Inflammatory macrophage (primary cell): ENCODE measurements around the gene HOXD12.

ENCODE experiments used
- DNase-seq, 2 donors: peaks; one replicate each; pipeline ENCODE4 v3.0.0-alpha.2; 2020 to 2022

The HOXD12 gene

DNA sequence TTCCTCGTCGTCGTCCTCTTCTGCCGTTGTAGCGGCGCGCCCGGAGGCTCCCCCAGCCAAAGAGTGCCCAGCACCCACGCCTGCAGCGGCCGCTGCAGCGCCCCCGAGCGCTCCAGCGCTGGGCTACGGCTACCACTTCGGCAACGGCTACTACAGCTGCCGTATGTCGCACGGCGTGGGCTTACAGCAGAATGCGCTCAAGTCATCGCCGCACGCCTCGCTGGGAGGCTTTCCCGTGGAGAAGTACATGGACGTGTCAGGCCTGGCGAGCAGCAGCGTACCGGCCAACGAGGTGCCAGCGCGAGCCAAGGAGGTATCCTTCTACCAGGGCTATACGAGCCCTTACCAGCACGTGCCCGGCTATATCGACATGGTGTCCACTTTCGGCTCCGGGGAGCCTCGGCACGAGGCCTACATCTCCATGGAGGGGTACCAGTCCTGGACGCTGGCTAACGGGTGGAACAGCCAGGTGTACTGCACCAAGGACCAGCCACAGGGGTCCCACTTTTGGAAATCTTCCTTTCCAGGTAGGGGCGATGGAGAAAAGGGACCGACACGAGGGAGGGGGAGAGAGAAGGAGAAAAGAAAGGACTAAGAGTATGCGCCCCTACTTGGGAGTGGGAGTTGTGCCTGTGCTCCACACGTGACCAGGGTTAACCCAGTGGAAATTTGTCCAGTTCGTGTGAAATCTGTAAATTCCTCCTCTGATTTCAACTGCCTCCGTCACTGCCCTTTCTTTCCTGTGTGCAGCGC is 6.3 kb upstream of the HOXD12 start:
- DNase-seq = no peak

DNA sequence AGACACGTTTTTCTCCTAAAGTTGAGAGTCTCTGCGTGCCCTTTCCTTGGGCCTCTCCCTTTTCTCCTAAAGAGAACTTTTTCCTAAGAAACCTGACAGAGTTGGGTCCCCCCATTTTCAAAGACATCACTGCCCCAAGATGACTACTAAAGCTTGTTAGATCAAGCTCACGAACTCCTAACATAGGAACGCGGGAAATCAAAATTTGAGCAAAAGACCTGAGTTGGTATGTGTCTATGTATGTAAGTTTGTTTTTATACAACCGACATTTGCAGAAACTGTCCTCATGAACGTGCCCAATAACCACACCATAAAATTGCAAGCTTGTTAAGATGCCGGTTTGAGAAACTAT is 5.7 kb upstream of the HOXD12 start:
- no peak for DNase-seq

DNA sequence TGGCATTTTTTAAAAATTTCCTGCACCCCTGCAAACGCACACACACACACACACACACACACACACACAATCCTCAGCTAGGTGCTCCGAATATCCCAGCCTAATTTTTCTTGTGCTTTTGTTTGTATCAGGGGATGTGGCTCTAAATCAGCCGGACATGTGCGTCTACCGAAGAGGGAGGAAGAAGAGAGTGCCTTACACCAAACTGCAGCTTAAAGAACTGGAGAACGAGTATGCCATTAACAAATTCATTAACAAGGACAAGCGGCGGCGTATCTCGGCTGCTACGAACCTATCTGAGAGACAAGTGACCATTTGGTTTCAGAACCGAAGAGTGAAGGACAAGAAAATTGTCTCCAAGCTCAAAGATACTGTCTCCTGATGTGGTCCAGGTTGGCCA is 5.2 kb upstream of the HOXD12 start:
- no peak for DNase-seq

DNA sequence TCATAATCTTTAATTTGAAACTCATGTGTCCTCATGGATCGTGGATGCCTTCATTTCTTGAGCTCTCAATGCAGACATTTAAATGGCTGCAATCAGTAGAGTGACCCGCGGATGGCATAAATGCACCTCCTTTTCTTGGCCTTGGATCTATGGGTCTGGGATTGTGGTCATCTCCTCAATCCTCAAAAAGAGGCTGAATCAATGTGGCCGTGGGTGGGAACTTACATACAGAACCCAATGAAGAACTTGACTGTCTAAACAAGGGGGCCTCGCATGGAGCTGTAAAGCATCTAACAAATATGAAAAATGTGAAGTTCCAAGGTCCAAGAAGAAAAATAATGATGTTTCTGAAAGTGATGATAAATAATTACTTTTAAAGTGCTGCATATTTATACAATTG is 4.2 kb upstream of the HOXD12 start:
- DNase-seq = no peak

DNA sequence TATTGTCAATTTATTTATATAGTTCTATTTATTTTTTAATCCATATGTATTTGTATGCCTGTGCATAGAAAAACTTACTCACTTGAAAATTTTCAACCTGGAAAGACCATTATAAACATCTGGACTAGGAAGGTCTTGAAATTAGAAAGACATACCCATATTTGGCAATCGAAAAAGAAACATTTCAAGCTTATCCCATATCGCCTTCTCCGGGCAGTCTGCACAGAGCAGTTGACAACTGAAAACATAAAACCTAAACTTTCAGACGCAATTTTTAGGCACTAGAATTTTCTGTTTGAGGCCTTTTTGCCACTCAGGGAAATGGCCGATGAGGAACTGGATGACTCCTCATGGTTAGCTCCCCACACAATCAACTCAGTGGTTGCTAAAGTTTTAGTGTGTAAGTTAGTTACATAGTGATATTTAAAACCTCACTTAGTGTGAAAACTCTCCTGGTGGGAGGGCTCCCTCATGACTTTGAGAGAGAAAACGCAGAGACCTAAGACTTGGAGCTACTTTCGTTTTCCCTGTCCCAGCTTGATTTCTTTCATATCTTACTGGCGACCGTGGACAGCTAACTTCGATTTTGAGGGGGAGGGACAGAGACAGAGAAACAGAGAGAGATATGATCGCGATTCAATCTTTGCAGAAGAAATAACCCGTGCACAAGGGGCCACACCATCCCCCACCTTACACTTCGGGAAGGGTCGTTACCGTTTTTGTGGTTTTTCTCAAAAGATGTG is 3.2 kb upstream of the HOXD12 start:
- peak in 1 of 2 donors; percentile 9 for DNase-seq

DNA sequence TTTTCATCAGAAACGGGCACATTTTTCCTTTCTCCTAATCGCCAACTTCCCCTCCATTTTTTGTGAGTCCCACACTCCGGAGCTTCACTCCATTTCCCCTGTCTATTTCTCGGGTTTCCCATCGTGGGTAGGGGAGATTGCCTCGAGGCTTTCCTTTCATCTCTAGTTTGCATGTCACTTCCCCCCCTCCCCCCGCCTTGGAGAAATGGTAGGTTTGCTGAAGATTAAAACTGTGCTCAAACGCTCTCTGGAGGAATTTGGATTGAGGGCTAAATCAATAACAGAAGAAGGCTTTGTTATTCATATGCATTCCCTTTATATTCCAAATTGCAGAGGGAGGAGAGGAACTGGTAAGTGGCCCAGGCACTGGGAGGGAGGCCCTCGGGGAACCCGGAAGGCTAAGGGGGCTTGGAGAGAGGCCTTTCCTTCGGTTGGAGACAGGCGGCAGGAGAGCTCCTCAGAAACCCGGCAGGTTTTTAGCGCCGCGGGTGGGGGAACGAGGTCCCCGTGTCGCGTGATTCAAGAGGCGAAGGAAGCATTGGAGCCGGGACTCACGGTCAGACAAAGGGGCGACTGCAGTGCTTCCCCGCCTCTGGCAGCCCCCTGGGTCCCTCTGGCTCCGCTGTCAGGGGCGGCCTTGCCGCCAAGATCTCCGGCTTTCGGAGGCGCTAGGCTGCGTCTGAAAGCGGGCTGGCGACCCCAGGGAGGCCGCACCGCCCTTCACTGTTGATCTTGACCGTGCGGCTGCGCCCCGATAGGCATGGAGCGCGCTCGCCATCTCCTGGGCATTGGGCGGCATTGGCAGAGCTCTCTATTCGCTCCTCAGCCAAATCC is 2.4 kb upstream of the HOXD12 start:
- peak; percentile 46 to 58 for DNase-seq

DNA sequence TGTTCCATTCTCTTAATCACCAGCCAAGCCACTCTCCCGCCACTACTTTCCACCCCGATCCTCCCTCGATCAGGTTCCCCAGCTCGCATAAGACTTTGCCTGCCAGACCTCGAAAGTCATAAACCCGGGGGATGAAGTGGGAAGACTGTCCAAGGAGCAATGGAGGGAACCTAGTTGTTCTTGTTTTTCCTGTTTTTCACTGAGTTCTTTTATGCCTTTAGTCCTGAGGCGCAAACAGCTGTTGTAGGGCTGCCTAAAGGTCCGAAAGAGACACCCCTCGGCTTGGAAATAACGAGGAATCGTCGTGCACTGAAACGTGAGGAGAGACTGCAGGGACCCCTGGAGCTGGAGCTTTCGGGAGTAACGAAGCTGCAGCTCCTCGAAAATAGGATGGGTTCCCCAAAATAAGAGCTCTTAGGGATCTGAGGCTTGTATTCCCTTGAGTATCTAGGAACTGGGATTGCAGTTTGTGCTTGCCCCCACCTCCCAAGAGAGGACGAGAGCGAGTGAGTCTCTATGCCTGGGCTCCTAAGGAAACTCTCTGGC is 1.7 kb upstream of the HOXD12 start:
- DNase-seq = no peak

DNA sequence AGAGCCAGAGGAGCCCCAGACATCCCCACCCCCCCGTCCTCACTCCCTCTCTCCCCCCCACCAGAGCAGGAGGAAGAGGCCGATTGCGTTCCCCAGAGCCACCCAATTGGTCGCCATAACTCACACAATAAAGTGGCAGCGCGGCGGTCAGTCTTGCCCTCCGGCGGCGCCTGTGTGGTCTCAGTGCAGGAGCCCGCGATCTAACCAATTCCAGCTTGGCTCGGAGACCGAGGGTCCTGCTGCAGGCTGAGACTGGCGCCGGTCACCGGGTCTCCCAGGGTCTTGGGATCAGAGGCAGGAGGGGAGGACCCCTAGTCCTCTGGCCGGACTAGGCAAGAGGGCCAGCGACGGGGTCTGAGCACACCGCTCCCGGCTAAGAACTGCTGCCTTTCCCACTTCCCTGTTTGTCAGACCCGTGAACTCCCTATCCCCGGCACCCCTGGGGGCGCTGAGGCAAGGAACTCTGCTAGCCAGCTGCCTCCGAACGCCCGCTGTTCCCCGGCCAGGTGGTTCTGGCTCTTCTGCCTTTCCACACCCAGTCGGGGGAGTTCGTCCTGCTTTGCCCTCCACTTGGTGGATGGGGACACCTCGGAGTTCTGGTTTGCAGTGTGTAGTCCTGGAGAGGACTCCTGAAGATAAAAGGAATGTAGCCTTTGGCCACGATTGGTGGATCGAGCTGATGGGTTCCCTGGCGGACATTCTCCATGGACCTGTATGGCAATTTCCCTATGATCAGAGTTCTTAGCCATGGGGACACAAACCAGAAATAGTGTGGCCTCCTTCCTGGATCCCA is 1.0 kb upstream of the HOXD12 start:
- no peak for DNase-seq

DNA sequence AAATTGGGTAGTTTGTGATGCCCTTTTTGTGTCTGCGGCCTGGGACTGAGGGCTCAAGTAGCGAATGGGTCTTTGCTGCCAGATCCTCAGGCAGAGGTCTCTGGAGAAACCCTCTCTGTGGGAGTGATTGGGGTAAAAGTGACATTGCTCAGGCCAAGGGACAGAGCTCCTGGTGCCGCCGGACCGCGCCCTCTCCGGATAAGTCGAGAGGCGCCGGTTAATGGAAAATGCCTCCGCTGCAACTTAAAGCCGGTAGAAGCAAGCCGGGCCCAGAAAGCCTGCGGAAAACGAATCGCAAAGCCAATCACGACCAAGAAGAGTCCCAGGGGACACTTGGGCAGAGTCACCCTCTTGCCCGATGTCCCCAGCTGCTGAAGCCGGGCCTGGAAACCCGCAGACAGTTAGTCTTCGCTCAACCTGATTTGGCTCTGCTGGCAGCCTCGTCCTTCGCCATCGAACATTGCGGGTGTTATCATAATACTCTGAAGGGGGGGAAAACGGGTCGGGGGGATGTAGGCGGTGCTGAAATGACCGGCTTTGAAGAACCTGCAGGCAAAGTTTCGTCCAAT is 352 bp upstream of the HOXD12 start:
- DNase-seq = no peak

DNA sequence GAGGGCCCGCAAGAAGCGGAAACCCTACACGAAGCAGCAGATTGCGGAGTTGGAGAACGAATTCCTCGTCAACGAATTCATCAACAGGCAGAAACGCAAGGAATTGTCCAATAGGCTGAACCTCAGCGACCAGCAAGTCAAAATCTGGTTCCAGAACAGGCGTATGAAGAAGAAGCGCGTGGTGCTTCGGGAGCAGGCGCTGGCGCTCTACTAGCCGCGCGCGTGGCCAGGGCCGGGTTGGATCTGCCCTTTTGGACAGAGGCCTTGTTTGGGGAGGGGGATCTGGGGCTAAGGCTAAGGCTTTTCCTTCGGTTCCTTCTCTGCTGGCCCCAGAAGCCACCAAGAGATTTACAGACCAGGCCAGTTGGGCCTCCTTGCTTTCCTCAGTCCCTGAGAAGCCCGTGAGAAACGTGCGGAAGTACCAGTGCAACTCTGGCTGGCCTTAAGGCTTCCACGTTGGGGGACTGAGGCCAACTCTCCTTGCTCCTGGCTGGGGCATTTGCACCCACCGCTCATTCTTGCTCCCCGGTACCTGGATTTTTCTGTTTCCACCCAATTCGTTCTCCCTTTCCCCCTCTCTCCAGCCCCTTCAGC is 1.0 kb downstream of the HOXD12 start:
- DNase-seq = no peak

DNA sequence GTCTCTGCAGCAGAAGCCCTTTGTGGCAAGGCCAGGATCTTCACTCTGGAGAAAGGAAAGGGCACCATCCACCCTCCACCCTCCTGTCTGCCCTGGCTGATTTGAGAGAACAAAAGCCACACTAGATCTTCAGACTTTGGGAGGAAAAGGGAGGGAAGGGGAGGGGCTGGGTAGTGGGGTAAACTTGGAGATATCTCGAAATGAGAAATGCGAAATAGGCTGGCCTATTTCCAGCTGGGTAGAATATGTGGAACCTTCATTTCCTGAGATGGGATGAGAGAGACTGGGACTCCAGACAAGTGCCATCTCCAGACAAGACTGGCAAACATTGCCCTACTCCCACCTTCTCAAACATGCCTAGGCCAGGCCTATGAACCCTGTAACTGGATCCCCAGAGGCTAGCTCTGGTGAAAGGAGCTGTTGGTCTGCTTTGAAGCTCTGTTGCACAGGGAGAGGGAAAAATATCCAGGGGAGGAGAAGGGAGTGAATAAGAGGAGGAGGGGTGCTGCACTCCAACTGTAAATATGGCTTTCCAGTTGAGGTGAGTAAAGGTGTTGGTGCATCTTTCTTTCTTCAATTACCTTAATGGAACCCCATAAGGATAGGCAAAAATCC is 1.7 kb downstream of the HOXD12 start:
- DNase-seq = no peak

DNA sequence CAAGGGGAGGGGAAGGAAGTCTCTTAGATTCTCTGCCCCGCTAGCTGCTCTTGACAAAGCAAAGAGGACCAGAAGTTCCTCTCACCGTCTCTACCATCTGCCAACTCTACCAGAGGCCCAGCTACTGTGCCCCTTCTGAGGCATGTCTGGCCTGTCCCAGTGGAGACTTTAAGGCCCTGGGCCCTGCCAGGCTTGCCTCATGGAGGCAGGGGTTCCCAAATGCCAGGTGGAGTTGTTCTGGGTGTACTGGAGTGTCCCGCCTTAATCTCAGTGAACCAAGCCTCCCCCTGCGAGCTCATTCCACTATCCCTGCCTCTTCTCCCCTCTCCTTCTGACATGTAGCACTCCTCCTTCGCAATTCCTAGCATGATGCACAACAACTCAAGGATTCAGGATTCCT is 2.2 kb downstream of the HOXD12 start:
- no peak for DNase-seq

DNA sequence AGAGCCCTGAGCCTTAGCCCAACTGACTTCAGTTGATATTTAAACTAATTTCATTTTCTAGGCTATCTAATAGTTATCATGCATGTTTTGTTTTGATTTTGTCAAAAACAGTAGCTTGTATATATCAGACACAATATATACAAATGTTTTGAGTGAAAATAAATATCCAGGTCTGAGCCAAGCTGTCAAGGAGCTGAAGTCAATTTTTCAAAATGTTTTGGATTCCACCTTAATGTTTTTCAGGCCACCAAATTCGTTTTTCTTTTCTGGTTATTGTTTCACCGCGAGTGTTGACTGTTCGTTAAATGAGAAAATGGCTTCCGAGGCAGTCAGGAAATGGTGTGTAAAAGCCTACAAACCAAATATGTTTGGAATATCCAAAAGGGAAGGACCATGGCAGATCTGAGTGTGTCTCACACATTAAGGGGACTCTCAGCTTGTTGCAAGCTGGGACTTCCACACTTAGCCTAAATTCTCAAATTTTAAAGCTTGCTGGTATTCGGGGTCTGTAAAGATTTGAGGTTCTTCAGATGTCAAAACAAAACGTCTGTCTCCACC is 2.8 kb downstream of the HOXD12 start:
- no peak for DNase-seq

DNA sequence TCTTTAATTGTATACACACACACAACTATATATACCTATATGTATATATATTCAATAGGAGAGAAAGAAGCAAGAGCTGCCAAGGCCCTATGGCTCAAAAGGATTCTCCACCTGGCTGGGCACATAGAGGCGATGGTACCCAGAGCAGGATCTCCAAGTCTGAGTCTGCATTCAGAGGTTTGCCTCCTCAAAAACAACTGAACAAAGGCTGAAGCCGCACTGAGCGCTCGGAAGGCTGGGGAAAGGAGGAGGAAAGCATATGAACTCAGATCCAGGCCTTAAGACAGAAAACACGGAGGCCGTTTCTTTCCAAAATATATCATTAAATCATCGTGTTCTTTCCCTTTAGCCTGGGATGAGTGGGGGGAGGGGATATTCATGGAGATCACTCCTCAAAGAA is 3.6 kb downstream of the HOXD12 start:
- no peak for DNase-seq

DNA sequence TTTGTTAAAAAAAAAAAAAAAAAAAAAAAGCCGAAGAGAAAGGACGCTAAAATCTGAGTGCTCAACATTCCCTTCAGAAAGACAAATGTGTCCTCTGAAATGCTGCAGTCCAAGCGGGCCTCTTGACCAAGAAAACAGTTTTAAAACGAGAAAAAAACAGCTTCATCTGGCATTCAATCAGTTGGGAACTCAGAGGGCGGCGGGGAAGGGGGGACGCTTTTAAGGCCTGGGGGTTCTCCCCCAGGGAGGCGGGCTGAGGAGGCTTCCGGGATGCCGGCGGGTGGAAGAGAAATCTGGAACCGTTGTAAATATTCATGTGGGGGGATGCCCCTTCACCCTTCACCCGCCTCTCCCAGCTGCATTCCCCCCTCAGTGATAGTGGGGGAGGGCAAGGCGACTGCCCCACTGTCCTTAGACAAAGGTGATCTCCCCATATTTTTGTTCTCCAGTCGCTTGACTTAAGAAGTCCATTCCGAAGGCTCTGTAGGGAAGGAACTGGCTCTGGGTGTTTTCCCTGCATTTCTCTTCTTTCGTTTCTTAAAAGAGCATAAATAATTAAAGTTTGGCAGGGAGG is 4.2 kb downstream of the HOXD12 start:
- no peak for DNase-seq

DNA sequence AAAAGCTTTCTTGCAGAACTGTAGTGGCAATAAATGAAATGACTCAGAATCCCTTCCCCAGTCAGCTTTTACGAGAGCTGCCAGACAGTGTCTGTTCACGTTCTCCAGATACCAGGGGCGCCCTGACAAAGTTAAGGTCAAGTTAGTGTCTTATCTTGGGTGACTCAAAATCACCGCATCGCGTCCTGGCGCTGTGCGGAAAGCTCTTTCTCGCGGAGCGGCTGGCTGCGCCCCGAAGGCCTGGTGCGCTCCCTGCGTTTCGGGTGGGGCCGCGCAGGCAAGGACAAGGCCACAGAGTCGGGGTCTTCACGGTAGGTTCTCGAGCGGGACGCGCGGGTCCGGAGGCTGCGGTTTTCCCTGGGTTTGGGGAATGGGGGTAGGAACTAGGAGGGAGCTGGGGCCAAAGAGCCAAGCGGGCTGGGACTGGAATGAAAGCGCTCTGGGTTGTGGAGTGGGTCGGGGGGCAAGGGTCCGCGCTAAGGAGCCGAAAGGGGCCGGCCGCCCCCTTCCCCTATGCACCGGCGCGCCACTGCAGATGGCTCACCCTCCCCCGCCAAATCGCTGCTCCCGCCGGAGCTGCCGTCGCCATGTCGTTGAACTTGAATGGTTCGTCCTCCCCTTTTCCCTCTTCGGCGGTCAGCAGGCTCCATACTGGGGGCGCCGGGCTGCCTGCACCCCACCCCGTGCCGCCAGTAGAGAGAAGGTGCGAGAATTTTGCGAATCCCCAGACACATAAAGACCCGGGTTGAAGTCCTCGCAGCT is 4.9 kb downstream of the HOXD12 start:
- DNase-seq = no peak

DNA sequence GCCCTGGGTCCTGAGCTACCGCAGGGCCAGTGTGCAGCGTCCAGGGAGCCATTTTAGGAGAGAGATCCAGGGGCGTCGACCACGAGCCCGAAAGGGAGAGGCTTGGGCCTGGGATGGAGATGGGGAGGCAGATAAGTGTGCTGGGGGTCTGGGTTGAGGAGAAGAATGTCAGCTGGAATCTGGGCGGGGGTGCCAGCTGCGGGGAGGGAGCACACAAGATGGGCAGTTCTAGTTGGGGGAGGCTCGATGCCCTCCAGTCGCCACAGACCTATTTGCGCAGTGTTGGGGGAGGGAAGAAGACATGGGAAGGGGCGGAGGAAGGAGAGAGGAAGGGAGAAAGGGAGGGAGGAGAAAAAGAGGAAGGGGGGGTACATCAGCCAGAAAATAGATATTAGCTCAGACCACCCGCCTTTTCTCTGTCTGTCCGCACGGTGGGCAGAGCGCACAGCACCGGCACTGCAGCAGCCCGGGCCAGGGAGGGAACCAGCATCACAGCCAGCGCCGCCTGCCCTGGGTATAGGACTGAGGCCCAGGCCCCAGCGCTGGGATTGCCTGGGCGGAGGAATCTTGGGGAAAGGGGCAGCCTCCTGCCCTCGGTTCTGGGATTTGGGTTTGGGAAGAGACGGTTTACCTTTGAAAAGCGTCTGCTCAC is 5.6 kb downstream of the HOXD12 start:
- DNase-seq = no peak

DNA sequence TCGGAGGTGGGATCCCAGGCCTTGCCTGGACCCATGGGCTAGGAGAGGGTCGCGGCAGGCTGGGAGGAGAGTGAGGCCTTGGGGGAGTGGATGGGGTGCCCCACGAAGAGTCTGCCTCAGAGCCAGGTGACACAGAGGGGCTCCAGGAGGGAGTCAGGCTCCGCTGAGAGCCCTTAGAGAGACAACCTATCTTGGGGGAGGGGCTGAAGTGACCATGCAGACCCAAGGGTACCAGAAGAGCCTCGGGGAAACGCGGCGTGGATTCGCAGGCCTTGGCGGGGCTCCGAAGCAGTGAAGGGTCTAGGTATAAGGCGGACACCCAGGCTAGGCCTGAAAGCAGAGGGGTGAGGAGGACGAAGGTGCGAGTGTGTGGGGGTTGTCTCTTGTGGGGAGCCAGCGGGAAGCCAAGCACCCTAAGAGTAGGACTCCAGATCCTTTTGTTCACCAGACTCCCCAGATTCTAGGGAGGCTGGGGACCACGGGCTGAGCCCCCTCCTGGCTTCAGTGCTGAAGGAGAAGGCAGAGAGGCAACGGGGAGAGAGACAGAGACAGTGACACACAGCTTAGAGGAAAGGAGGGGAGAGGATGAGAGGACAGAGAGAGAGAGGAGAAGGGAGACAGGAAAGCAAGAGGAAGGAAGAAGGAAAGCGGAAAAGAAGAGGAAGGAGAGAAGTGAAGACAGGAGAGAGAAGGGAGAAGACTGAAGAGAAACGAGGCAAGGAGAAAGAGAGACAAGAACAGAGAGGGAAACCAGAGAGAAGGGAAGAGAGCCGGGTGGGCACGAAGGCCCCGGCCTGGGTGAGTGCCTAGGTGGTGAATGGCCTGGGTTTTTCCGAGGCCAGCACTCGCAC is 6.4 kb downstream of the HOXD12 start:
- DNase-seq = no peak
